K562 (cell line): Measurements from ENCODE around the gene SIX6. TPM values are rescaled to one million over a fixed set of nuclear protein-coding genes. Genes with fewer than 3 reads are reported as not detected.

Source experiments
- BRD4 ChIP-seq: fragments of 200-600 bp; sonication (generic); IDR thresholded peaks from 2 replicates; pipeline ENCODE4 v1.6.1; 2017; ENCODE audit warnings: inconsistent platforms
- CHD7 ChIP-seq: fragments of 200-600 bp; sonication (generic); IDR thresholded peaks from one replicate; pipeline ENCODE4 v1.6.1; 2012; ENCODE audit warnings: mild to moderate bottlenecking, low read depth, low read length, inconsistent platforms
- ETV5 ChIP-seq: sonication (generic); formaldehyde crosslinking; IDR thresholded peaks from 2 replicates; pipeline ENCODE4 v1.4.0; 2020; ENCODE audit warnings: low read depth, mild to moderate bottlenecking, missing genetic modification reagents
- HIVEP1 ChIP-seq: fragments of 250-450 bp; sonication (Bioruptor Pico); IDR thresholded peaks from 2 replicates; pipeline ENCODE4 v1.4.0; 2020; ENCODE audit warnings: mild to moderate bottlenecking
- polyA plus RNA-seq, 8 experiments: library from polyadenylated mRNA; depleted of rRNA in 4 of 8; stranded (reverse) in 5 of 8; unstranded in 3 of 8; fragments of >200 nt; fragmentation: Nextera tagmentation in 2 of 8; fragmentation: Illumina TruSeq in 1 of 8; extraction: Ambion mirVana in 2 of 8; extraction: Trizol in 1 of 8; gene quantifications; 2 replicates each; pipeline versions ENCODE4 v1.2.1 to v1.2.3, GENCODE V29; 2011 to 2014; ENCODE audit warnings: inconsistent platforms in 1 of 8, missing spikeins in 1 of 8
- total RNA-seq, 7 experiments: library from RNA; depleted of rRNA in 6 of 7; stranded (reverse); fragments of >200 nt in 6 of 7; fragmentation: Illumina TruSeq in 2 of 7; extraction: Trizol in 2 of 7; gene quantifications; 2 replicates each; pipeline versions ENCODE4 v1.2.1 to v1.2.3, GENCODE V29; 2011 to 2021; ENCODE audit warnings: low replicate concordance in 1 of 7

SIX6 gene
- total and polyA plus RNA-seq, 9 of the 15 experiments (the other 6 are each of a cell fraction or from before 2014, with no cell fraction given) = not detected

DNA sequence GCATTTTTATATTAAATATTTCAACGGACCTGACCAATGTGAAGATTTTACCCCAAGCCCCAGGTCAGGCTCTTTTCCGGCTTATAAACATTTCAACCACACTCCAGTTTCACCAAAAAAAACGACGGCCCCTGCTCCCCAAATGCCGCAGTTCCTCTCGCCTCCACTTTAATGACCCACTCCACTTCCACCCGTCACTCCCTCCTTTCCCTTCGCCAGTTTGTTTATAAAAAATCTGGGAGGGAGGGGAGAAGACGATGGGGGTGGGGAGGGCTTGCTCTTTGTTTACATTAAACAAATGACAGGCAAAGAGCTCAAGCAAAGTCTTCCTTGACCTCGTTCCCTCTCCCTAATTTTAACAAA lies 5.4 kb downstream of the SIX6 start (continued):
- TF ChIP-seq CHD7 = no peak
- TF ChIP-seq ETV5 (CRISPR knock-in tag) = no peak
- no peak for TF ChIP-seq BRD4
- no peak for TF ChIP-seq HIVEP1 (CRISPR knock-in tag)
